AG08395 (cell line): ENCODE measurements around the gene TRAF4.
A peak's percentile ranks its signal among the peaks of the same experiment; 100 is the strongest.
"Not testable (repeated sequence)": the region's sequence is repeated elsewhere in the genome, so short reads cannot be mapped to it uniquely, and the experiment has no call there.

Experiments
- DNase-seq: peaks from one replicate; pipeline ENCODE4 v3.0.0; 2012; ENCODE audit warnings: mixed read lengths, low spot score

Gene TRAF4

DNA sequence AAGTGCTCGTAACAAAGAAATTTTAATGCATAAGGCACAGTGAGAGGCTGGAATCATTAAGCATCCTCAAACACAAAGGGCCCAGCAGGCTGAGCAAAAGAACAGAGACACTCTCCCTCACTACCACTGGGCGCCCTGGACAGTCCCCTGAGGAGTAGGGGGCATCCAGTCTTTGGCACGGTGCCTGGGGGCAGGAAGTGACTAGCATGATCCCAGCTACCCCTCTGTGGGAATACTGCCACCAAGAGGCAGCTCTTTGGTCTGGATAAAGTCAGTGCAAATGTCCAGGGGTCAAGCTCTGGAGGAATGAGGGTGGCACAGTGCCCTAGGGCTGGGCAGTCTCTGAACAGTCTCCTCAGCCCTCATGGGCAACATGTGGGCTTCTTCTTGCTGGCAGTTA, 29.5 kb upstream of the TRAF4 start:
- DNase-seq = no peak

DNA sequence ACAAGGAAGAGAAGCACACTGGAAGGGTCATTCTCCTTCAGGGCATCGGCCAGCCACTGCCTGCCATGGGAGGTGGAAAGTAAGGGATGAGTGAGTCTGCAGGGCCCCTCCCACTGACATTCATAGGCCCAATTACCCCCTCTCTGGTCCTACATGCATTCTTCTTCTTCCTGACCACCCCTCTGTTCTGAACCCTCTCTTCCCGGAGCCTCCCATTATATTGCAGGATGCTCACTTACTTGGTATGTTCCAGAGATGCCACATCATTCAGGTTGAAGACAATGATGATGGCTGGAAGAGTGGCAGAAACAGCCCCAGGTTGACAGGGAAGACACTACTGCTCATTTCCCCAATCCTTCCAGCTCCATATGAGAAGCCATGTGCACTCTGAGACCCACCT, 28.6 kb upstream of the TRAF4 start:
- no peak for DNase-seq

DNA sequence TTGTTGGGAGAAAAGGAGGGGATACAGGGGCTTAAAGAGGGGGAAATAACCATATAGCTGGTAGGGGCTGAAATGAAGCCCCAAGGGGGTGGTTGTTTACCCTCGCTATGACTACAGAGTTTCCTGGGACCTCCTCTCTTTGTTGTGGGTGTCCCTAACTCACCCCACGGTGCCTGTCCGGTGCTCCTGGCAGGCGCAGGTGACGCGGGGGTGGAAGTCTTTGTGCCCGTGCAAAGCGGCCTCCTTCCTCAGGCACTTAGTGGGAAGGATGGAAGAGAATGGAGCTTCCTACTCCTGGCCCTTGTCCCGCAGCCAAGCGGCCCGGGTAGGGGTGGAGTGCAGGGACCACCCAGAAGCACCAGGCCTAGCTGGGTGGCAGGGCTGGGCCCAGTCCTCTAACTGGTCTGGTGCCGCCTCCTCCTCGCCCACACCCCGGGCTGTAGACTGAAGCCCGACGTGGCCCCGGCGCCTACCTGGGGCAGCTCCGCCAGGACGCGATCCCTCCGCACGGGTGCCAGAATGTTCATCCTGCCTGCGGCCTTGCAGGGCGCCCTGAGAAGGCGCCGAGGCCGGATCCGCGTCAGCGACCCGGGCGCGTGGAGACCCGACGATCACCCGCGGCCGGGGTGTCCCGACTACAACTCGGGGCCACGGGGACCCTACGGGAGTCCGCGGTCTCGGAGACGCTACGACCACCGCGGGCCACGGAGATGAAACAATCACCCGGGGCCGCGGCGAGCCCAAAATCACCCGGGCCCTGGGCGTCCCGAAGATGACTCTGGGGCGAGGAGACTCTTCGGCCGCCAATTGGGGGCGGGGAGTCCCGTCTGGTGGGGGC, 26.9 kb upstream of the TRAF4 start:
- peak; percentile 14 for DNase-seq

DNA sequence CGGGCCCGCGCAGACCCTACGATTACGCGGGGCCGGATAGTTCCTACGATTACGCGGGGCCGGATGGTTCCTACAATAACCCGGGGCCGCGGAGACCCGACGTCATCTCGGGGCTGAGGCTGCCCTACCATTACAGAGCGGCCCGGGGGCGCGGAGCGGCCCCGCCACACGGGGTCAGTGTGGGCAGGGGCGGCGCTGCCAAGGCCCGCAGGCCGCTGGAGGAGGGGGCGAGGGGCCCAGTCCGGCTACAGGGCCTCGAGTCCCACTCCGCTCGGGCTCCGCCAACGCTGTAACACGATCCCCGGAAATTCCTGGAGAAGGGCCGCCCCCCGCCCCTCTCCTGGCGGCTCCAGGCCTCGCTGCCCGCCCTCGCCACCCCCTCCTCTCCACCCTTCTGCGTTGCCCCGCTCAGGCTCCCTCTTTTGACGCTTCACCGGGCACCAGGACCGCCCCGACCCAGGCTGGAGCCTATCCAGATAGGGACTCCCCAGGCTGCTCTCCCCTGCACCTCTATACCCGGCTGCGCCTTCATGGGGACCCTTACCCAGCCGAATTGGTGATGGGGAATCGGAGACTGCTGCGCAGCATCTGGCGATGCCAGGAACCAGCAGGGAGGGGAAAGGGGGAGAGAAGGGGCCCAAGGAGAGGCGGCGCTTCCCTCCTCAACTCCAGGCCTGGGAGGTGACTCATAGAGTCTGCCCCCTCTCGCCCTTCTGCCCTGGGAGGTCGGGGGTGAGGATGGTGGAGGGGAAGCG, 26.1 kb upstream of the TRAF4 start, which contains the start of gene RAB34:
TSS of gene RAB34 (minus strand) at position 291 of the 755 bp plus-strand sequence. CDS start 602 bp downstream, outside the sequence.
- peak; percentile 68 for DNase-seq

DNA sequence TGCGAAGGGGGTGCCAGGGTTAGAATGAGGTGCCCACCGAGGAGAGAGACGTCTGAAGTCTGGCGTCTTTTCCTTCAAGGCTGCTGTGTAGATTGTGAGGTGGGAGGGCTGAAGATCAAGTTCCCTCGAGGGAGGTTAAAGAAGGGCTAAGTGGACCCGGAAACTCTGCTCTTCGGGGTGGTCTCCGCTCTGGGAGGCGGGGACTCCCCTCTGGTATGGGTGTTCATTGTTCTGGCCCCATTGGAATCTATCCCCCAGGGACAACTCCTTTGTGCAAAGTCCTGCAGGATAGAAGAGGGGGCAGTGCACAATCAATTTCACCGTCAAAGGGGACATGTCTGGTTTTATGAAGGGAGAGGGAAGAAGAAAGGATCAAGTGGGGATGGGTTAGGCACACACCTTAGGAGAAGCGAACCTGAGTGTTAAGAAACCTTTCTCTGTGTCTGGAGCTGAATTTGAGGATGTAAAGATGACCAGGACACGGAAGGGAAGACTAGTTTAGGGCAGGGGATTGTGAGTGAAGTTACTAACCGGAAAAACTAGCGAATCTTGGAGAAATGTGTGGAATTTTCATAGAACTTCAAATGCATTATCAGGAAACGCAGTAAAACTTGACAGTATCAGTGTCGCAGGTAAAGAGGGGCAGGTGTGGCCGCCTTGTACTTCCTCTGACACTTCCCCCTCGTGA, 25.3 kb upstream of the TRAF4 start:
- no peak for DNase-seq

DNA sequence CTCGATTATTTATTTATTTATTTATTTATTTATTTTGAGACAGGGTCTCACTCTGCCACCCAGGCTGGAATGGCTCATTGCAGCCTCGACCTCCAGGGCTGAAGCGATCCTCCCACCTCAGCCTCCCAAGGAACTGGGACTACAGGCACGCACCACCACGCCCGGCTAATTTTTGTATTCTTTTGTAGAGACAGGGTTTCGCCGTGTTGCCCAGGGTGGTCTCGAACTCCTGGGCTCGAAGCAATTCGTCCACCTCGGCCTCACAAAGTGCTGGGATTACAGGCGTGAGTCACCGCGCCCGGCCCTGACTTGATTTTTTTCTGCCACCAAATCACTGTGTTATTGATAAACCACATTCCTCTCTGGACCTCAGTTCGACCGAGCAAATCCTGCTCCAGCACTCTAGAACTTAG, 24.8 kb upstream of the TRAF4 start:
- no peak for DNase-seq

DNA sequence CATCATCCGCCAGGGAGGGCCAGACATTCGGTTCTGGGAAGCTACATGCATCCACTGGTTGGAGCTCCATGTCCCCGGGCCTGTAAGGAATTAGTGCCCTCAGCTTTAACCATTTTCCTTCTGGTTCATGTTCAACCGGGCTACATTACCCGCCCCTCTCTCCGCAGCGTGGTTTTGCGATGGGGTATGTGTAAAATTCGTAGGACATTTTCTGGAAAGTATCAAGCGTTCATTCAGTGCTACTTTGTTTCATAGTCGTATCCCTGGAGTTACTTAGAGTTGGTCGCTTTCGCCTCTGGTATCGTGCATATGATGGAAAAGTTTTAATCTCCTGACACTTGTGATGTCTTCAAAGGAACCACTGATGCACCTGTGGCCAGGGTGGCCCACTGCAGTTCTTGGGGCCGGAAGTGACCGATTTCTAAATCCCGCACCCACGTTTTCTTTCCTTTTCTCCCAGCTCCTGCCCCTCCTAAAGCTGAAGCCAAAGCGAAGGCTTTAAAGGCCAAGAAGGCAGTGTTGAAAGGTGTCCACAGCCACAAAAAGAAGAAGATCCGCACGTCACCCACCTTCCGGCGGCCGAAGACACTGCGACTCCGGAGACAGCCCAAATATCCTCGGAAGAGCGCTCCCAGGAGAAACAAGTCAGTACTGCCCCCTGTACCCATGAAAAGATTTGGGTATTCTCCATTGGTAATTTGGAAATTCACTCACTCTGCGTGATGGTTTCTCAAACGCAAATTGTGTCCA, 23.4 kb upstream of the TRAF4 start:
- DNase-seq = no peak

DNA sequence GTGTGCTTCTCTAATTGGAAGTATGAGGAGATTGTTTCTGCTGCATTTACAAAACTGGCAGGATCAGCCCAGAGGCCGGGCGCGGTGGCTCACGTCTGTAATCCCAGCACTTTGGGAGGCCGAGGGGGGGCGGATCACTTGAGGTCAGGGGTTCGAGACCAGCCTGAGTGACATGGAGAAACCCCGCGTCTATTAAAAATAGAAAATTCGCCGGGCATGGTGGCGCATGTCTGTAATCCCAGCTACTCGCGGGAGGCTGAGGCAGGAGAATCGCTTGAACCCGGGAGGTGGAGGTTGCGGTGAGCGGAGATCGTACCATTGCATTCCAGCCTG, 22.8 kb upstream of the TRAF4 start:
- DNase-seq = not testable (repeated sequence)

DNA sequence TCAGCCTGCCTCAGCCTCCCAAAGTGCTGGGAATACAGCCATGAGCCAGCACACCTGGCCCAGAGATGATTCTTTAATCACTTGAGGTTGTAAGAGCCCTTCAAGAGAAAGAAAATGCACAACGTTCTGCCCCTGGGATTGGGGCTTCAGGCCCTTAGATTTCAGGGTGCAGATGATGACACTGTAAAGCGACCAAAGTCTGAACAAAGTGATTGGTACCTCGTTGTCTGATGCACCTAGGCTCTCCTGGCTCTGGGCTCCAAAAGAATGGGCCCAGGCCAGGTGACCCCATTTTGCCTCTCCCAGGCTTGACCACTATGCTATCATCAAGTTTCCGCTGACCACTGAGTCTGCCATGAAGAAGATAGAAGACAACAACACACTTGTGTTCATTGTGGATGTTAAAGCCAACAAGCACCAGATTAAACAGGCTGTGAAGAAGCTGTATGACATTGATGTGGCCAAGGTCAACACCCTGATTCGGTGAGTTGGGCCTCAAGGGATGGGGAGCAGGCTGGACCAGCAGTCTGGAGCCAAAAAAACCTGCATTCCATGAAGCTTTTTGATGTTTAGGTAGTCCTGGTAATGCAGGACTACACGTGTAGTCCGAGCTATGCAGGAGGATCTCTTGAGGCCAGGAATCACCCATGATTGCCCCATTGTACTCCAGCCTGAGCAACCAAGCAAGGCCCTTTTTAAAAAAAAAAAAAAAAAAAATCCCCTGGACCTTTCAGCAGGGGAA, 21.2 kb upstream of the TRAF4 start:
- no peak for DNase-seq

DNA sequence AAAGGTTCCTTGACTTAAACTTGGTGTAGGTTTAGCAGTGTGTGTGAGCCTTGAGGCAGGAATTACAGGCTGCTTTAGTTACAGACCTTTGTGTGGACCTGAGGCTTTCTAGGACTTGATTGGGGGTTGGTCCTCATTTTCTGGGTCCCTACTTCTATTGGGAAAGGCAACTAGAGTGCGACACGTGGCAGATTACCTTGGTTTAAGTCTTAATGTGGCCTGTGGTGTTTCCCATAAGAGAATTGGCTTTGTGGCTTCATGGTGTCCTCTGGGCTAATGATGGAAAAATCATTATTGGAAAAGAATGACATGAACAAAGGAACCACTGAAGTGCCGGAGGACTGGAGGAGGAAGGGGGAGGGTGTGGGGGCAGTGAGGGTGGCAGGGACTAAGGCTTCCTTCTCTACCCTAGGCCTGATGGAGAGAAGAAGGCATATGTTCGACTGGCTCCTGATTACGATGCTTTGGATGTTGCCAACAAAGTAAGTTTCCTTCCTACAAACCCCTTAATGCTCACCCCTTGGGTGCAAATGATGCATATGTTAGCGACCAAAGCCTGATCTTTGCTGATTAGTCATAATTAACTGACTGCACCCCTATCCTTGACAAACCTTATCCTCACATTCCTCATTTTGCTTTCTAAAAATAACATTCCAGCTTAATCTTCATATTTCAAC, 20.5 kb upstream of the TRAF4 start:
- no peak for DNase-seq

DNA sequence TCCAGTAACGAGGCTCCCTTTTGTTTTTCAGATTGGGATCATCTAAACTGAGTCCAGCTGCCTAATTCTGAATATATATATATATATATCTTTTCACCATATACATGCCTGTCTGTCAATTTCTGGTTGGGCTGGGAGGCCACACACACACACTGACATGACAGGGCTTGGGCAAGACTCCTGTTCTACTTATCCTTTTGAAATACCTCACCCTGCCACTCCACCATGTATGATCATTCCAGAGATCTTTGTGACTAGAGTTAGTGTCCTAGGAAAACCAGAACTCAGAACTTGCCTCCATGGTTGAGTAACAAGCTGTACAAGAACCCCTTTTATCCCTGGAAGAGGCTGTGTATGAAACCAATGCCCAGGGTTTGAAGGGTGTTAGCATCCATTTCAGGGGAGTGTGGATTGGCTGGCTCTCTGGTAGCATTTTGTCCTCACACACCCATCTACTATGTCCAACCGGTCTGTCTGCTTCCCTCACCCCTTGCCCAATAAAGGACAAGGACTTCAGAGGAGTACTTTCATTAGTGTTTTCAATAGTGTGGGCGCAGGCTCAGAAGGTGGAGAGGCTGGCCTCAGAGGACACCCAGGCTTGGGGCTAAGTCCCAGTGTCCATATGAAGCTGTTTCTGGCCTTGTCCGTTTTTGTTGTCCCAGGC, 19.8 kb upstream of the TRAF4 start:
- not testable (repeated sequence) for DNase-seq

DNA sequence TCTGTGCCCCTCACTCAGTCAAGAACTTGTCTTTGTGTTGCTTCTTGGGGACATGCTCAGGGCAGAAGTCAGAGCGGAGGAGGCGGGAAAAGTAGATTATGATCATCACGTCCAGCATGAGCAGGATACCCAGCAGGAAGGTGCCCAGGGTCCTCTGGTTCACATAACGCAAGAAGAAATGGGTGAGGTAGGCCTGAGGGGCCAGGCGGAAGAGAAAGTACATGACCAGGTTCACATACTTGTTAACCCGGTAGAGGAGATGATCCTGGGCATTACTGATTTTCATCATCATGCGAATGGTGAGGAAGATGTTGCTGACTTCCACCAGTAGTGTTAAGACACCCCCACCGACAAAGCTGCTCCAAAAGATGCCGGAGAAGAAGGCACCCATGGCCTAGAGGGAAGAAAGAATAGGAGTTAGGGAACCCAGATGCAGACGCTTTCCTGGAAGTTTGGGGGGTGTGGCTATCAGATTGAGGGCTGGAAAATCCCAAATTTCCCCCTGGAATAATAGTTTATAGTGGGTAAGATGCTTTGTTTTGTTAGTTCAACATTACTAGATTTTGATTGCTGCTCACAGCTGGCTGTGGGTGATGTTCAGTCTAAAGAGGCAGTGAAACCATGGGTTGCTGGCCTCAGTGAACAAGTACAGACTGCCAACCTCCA, 19.2 kb upstream of the TRAF4 start:
- DNase-seq = no peak

DNA sequence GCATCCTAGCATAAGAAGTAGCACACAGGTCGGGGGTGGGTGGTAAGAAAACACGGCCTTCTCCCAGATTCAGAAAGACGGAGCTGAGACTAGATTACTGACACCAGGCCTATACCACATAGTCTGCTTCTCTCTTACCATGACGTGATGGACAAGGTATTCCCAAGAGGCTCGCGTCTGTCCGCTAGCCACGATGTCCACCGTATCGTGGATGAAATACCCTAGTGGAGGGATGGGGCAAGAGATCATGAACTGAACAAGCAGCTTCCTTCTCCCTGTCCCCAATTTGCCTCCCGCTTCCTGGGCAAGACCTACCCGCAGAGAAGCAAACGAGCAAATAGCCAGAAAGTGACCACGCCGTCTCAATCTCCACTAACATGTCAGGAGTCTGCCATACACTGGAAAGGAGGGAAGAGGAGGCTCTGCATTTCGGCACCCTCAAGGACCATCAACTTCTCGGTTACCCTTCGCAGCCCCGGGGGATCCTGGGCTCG, 18.6 kb upstream of the TRAF4 start:
- DNase-seq = peak; percentile 30

DNA sequence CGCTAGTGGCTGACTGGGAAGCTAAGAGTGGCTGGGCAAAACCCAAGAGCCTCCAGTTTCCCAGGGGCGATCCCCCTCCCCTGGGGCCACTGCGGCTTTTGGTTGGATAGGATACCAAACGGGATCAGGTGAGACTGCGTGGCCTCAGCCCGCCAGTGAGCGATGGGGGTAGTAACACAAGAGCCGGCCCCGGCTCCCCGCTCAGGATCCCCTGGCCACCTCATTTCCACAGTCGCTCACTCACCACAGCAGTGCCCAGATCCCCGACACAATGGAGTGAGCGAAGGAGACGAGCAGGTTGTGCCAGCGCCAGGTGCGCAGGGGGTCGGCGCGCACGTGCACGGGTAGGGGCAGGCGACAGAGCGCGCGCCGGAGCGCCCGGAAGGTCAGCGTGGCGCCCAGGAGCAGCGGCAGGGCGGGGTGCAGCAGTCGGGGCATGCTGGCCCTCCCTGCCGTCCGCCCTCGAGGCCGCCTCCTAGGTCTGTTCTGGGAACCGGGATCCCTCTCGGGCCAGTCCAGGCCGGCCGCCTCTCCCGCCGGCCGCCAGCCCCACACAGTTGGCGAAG, 18.1 kb upstream of the TRAF4 start:
- DNase-seq = no peak

DNA sequence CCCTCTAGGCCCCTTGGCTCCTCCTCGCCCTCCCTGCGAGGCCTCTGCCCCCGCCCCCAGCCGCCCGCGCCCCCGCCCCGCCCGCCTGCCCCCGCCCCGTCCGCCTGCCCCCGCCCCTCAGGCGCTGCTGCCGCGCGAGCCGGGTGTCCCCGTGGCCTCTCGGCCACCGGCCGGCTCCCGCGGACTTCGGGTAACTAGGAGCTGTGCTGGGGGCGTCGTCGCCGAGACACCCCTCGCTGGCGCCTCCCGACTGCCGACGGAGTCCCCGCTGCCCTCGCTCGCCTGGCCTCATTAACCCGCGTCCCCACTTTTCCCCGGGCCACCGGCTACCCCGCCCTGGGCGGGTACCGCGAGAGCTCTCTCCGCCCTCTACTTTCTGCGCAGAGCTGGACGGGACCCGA, 17.6 kb upstream of the TRAF4 start, which contains the start of gene TLCD1:
TSS of gene TLCD1 (minus strand) at position 8 of the 401 bp plus-strand sequence. CDS start 136 bp downstream, outside the sequence.
- DNase-seq = peak; percentile 84

DNA sequence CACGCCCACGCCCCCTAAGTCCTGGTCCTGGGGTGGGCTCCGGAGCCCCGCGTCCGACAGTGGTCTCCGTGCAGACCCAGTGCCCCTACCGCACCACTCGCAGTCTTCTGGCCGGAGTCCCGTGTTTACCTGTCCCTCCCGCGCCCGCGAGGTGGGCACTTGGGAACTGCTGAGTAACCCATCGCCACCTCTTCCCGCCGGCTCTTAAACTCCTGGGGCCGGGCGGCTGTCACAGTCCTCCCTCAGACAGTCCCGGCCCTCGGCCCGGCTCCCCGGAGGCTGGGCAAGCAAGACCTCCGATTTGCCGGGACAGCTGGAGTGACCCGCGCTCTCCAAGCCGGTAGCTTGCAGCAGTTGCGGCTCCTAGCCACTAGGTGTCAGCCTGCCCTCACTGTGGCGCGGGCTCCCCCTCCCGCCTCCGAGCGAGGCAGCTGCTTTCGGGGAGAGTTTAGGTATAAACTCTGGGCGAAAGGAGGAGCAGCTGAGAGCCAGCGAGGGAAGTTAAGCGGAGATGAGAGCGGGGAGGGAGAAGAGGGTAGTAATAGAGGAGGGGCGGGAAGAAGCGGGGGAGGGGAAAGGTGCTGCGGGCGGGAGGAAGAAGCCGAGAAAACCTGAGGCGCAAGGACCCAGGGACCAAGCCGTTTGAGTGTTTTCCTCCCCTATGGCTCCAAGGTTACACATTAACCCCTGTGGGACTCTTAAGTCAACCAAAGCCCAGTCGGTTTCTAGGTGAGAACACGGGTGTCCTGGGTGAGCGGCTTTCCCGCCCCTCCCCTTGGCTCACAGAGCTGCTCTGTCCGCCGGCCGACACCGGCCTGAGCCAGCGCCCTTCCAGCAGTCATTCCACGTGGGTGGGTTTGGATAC, 17.0 kb upstream of the TRAF4 start:
- peak; percentile 87 for DNase-seq

DNA sequence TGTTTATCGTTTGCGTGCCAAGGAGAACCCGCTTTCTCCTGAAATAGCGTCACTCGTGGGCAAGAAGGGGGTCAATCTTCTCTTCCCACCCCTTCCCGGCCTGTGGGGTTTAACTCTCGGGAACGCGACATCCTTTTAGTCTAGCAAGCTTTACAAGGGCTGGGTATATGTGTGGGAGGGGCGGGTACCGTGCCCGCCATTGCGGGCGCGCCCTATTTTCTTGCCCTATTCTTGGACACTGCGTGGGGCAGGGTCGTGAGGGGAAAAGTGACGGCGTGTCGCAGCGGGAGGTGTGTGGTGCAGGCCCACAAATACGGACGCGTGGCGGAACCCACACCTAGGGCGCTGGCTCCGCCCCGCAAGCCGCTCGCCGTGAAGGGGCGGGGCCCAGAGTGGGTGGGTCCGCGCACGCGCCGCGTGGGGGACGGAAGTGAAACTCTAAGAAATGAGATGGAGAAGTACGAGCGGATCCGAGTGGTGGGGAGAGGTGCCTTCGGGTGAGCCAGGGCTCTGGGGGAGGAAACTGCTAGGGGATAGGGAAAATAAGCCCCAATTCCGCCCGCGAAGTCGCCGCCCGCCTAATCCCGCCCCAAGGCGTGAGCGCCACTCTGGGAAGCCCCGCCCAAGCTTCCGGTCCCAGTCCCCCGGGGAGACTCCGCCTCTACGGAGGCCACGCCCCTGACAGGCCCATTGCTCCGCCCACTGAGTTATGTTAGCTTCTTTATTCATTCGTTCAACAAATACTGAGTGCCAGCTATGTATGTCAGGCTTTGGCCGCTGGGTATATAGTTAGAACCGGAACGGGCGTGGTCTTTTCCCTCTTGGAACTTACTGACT, 15.2 kb upstream of the TRAF4 start, which contains the start of gene NEK8:
TSS of gene NEK8 (plus strand) at position 425 of the 837 bp plus-strand sequence. CDS start at position 451, 26 bp downstream.
- peak; percentile 97 for DNase-seq
